GM23248 (cell line): ENCODE measurements around the gene WASHC2C.
"Not testable (repeated sequence)": the region's sequence is repeated elsewhere in the genome, so short reads cannot be mapped to it uniquely, and the experiment has no call there.

Source experiments
- EZH2 ChIP-seq: fragments of 200-600 bp; sonication (generic); IDR thresholded peaks from 2 replicates; pipeline ENCODE4 v1.6.1; 2018; ENCODE audit warnings: antibody characterized with exemption, mild to moderate bottlenecking; ENCODE audit not compliant: insufficient read depth, poor library complexity, severe bottlenecking
- EZH2phosphoT487 ChIP-seq: fragments of 200-600 bp; sonication (generic); IDR thresholded peaks from 2 replicates; pipeline ENCODE4 v1.6.1; 2018; ENCODE audit warnings: antibody characterized with exemption, moderate library complexity, mild to moderate bottlenecking, low read depth; ENCODE audit not compliant: insufficient read depth

- not testable (repeated sequence) for TF ChIP-seq EZH2, EZH2phosphoT487
These were observed 93.2 kb downstream of the WASHC2C start for GRCh38 chr10:45820107-45820830.
